Left ventricle myocardium inferior (tissue), 1 donor: Measurements from ENCODE around the gene IGFBPL1. TPM values are rescaled to one million over a fixed set of nuclear protein-coding genes. Genes with fewer than 3 reads are reported as not detected.

Experiments
- DNase-seq: peaks from one replicate; pipeline ENCODE4 v3.0.0-alpha.2; 2020
- H3K27ac ChIP-seq: fragments of 200-600 bp; replicated peaks from 2 replicates; pipeline ENCODE4 v1.8.0; 2021
- H3K27me3 ChIP-seq: fragments of 200-600 bp; 2 replicates; pipeline ENCODE4 v1.8.0; 2021; ENCODE audit warnings: low read depth
- H3K36me3 ChIP-seq: fragments of 200-600 bp; 2 replicates; pipeline ENCODE4 v1.8.0; 2021
- H3K4me1 ChIP-seq: fragments of 200-600 bp; 2 replicates; pipeline ENCODE4 v1.8.0; 2021
- H3K4me3 ChIP-seq: fragments of 200-600 bp; 2 replicates; pipeline ENCODE4 v1.8.0; 2021; ENCODE audit warnings: mild to moderate bottlenecking, moderate library complexity
- H3K9me3 ChIP-seq: fragments of 200-600 bp; replicated peaks from 2 replicates; pipeline ENCODE4 v1.8.0; 2021
- intact Hi-C: fragments of 100-400 bp; cut with micrococcal nuclease; formaldehyde crosslinking; loops from one replicate; pipeline ENCODE4 v1.11.0; 2022
- total RNA-seq: library from RNA; stranded (reverse); fragmentation: NEBNext Ultra II Directional; extraction: Animal tissue kit (Norgen Biotek cat#: 25700); gene quantifications from one replicate; pipeline ENCODE4 v1.2.1, GENCODE V29; 2021
- TF ChIP-seq, protein P1 (sequence below): fragments of 200-600 bp; IDR thresholded peaks from 2 replicates; pipeline ENCODE4 v1.8.0; 2021; ENCODE audit warnings: antibody characterized with exemption, mild to moderate bottlenecking, borderline replicate concordance
- donor health status: DM: no; HTN: yes; CAD: no; lungs with severe emphysema.

The IGFBPL1 gene
- total RNA-seq, 1 donor from 2014 or later = not detected

DNA sequence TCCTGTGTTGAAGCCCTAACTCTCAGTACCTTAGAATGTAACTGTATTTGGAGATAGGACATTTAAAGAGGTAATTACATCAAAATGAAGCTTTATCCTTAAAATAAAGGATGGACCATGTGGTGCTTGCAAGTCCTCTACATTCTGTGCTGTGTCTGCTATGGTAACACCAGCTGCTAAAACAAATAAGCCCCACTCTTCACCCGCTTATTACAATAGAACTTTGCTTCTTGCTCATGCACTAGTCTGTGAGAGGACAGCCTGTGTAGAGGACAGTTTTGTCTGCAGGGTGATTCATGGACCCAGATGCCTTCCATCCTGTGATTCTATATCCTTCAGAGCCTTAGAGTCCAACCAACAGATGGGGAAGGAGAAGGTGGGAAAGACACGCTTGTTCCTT, 12.5 kb upstream of the IGFBPL1 start:
- H3K36me3 ChIP-seq = no peaks in the 10 kb centered on the region
- H3K27me3 ChIP-seq = peaks cover 40% of the 10 kb centered on the region
- TF ChIP-seq, protein P1, sequence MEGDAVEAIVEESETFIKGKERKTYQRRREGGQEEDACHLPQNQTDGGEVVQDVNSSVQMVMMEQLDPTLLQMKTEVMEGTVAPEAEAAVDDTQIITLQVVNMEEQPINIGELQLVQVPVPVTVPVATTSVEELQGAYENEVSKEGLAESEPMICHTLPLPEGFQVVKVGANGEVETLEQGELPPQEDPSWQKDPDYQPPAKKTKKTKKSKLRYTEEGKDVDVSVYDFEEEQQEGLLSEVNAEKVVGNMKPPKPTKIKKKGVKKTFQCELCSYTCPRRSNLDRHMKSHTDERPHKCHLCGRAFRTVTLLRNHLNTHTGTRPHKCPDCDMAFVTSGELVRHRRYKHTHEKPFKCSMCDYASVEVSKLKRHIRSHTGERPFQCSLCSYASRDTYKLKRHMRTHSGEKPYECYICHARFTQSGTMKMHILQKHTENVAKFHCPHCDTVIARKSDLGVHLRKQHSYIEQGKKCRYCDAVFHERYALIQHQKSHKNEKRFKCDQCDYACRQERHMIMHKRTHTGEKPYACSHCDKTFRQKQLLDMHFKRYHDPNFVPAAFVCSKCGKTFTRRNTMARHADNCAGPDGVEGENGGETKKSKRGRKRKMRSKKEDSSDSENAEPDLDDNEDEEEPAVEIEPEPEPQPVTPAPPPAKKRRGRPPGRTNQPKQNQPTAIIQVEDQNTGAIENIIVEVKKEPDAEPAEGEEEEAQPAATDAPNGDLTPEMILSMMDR = no peak
- intact Hi-C loops = no loop called here
- no peak for DNase-seq
- no peak overlapping the region for H3K4me3 ChIP-seq
- no peaks in the 10 kb centered on the region for H3K9me3 ChIP-seq
- no peak overlapping the region for H3K27ac ChIP-seq
- H3K4me1 ChIP-seq = no peaks in the 10 kb centered on the region

- TF ChIP-seq, protein P1 = no peak
- no peak for DNase-seq
- Histone ChIP-seq H3K27me3 (peaks cover 36% of the 10 kb centered on the region), H3K36me3 (no peaks in the 10 kb centered on the region), H3K4me1 (no peaks in the 10 kb centered on the region), H3K4me3 (no peak overlapping the region), H3K9me3 (no peaks in the 10 kb centered on the region), H3K27ac (no peak overlapping the region)
- intact Hi-C loops = no loop called here
Observed at GRCh38 chr9:38435521-38435920, 11.3 kb upstream of the IGFBPL1 start.

GRCh38 chr9:38434853-38435252, 10.6 kb upstream of the IGFBPL1 start:
- intact Hi-C loops = no loop called here
- peaks cover 36% of the 10 kb centered on the region for H3K27me3 ChIP-seq
- H3K27ac ChIP-seq = no peak overlapping the region
- H3K9me3 ChIP-seq = no peaks in the 10 kb centered on the region
- H3K4me1 ChIP-seq = no peaks in the 10 kb centered on the region
- DNase-seq = no peak
- TF ChIP-seq, protein P1 = no peak
- no peaks in the 10 kb centered on the region for H3K36me3 ChIP-seq
- no peak overlapping the region for H3K4me3 ChIP-seq

DNA sequence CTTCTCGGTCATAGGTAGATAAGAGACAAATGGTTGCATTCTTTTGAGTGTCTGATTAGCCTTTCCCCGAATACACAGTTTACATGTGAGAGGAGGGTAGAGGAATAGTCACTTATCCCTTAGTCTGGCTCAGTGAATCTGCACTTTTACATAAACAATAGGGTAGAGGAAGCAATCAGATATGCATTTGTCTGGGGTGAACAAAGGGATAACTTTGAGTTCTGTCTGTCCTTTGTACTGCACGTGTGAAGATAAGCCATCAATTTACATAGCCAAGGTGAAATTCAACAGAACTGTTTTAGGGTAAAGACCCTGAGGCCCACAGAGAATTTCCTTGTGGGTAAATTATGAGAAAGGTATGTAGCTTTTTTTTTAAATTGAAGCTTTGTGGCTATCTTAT, 10.1 kb upstream of the IGFBPL1 start:
- Histone ChIP-seq H3K4me1 (no peaks in the 10 kb centered on the region), H3K27me3 (peaks cover 36% of the 10 kb centered on the region), H3K9me3 (no peaks in the 10 kb centered on the region), H3K4me3 (no peak overlapping the region), H3K36me3 (no peaks in the 10 kb centered on the region), H3K27ac (no peak overlapping the region)
- TF ChIP-seq, protein P1 = no peak
- intact Hi-C loops = no loop called here
- no peak for DNase-seq

- Histone ChIP-seq H3K27ac (no peak overlapping the region), H3K4me1 (no peaks in the 10 kb centered on the region), H3K9me3 (no peaks in the 10 kb centered on the region), H3K4me3 (no peak overlapping the region), H3K36me3 (no peaks in the 10 kb centered on the region), H3K27me3 (peaks cover 45% of the 10 kb centered on the region)
- TF ChIP-seq, protein P1 = peak; percentile 68
- DNase-seq = no peak
- intact Hi-C loops = no loop called here
Observed at GRCh38 chr9:38432922-38433510, 8.8 kb upstream of the IGFBPL1 start.
